NT2/D1 (cell line): ENCODE data around the gene GYPE.

Experiments
- SUZ12 ChIP-seq: IDR thresholded peaks from 2 replicates; pipeline ENCODE4 v1.6.1; 2011; ENCODE audit not compliant: insufficient read length, insufficient read depth; ENCODE audit errors: extremely low read depth
- YY1 ChIP-seq: IDR thresholded peaks from 2 replicates; pipeline ENCODE4 v1.6.1; 2011; ENCODE audit not compliant: insufficient read length, insufficient read depth
- ZNF274 ChIP-seq: IDR thresholded peaks from 2 replicates; pipeline ENCODE4 v1.6.1; 2011; ENCODE audit warnings: mild to moderate bottlenecking, low read depth, low read length

DNA sequence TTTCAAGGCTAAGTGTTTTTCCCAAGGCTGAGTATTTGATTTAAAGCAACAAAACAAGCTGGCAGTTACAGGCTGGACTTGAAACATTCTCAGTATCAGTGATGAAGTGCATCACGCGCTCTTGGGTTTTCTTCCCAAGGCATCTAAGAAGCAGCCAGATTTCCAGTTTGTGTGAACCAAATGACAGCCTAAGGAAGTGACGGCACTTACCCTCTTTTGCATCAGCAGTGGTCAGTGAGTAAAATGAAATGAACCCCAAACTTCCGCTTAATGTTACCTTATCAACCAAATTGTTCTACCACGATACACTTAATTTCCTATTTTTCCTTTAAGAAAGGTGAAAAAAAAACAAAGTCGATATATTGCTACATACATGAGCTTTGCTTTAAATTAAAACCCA, 15.8 kb upstream of the GYPE start:
- TF ChIP-seq YY1 (no peak), ZNF274 (no peak), SUZ12 (no peak)
